ENCODE measurements around the gene RANGRF. TPM values are rescaled to one million over a fixed set of nuclear protein-coding genes. Genes with fewer than 3 reads are reported as not detected.
A peak's percentile ranks its signal among the peaks of the same experiment; 100 is the strongest.

RANGRF gene
- total RNA-seq, 1 experiment from 2014 or later = 15.9 TPM

- DNase-seq (ENCODE audit: low read depth) = no peak
Observed at GRCh38 chr17:8273884-8274444, 14.5 kb upstream of the RANGRF start.

DNA sequence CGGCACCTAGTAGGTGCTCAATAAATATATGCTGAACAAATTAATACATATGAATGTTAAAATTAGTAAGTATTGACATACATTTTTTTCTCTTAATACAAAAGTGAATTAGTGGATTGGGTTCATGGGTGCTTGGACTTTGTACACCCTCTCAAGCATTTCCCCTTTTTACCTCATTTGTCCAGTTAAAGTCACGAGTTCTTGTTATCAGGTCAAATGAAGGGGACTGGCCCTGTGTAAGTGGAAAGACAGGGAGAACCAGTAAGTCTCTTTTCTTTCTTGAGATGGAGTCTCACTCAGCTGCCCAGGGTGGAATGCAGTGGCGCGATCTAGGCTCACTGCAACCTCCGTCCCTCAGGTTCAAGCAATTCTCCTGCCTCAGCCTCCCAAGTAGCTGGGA is 13.7 kb upstream of the RANGRF start:
- DNase-seq (ENCODE audit: low read depth) = no peak

DNA sequence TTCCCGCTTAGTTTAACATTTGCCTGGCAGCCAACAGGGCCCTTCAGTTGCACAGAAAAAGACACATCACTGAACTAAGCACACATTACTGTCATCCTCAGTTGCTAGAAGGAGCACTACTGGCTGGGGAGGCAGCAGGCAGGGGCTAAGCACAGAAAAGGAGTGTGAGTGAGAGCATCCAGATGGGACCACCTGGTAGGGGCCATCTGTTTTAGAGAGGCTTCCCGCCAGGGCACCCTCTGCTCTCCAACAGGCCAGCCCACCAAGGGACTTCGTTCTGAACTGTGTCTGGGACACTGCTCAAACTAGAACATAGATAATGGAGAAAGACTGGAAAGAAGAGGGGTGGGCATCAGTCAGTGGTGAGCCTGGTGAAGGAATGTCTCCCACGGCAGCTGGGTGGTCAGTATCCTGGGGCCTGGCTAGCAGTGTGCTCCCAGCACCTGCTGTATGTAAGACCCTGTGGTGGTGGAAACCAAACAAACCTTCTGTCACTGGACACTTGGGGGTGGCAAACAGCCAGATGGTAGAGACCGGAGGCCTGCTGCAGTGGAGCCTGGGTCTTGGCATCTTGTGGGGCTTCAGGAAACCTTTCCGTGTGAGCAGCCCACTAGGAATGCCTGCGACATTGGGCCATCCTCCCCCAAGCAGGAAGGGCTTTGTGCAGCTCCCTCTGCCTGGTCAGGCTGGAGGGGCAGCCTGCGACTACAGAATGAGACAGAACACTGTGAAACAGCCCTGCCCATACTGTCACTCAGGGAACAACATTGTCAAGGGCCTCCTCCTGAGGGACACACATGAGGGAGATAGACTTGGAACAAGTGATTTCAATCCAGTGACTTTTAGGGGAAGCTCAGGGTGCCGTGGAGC is 12.8 kb upstream of the RANGRF start:
- no peak for DNase-seq (ENCODE audit: low read depth)

GRCh38 chr17:8277317-8277716 is 11.2 kb upstream of the RANGRF start:
- DNase-seq (ENCODE audit: low read depth) = no peak

- no peak for DNase-seq (ENCODE audit: low read depth)
Observed at GRCh38 chr17:8282345-8282744, 6.1 kb upstream of the RANGRF start.

DNA sequence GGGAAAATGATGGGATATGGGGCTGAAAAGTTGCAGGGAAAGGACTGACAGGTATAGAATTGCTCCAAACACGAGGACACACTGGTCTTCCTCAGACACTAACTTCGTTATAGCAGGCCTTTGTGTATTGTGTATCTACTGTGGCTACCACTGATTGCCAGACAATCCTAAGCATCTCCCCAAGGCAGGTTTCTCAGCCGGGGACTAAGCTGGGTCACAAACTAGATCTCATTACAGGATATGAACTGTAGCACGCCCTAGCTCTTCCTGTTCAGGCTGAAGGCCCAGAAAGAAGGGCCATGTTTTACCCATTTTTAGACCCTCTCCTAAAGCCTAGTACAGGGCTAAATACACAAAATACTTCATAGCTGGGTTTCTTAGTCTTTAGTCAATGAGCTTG is 5.1 kb upstream of the RANGRF start:
- no peak for DNase-seq (ENCODE audit: low read depth)

GRCh38 chr17:8284126-8284525 is 4.3 kb upstream of the RANGRF start:
- DNase-seq (ENCODE audit: low read depth) = no peak

DNA sequence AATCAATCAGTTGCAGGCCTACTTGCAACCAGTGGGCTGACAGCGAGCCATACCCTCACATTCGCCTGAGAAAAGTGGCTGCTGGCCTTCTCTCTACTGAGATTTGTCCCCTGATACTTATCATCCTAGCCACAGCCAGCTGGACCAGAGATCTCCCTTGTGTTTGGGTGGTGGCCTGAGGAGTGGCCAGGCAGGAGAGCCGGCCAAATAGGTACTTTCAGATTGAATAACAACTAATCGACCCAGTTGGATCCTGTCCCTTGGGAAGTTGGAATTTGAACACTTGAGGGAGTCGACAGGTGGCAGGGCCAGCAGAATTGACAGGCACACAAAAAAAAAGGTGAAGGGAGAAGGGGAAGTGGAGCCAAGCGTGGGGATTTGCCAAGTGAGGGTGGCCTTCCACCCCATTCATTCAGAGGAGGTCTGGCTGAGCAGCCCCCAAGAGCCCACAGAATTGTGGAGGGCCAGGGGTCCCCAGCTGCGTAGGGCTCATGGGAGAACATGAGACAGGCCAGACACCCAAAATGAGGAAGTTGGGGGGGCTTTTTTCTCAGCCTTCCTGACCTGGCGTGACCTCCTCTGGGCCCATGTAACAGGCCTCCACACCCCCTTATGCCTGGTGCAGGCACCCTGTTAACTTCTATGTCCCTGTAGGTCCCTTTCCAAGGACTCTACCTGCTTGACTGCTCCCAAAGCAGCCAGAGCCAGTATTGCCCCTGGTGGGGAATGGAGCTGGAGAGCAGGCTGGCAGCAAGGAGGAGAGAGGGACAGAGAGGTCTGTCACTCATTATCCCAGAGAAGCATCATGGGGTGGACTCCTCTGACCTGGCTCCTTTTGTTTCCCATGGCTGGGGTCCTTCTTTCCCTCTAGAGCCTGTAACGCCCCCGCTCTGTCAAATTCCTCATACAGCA is 2.9 kb upstream of the RANGRF start:
- no peak for DNase-seq (ENCODE audit: low read depth)

- DNase-seq (ENCODE audit: low read depth) = no peak
Observed at GRCh38 chr17:8287651-8288335, 677 bp upstream of the RANGRF start.

DNA sequence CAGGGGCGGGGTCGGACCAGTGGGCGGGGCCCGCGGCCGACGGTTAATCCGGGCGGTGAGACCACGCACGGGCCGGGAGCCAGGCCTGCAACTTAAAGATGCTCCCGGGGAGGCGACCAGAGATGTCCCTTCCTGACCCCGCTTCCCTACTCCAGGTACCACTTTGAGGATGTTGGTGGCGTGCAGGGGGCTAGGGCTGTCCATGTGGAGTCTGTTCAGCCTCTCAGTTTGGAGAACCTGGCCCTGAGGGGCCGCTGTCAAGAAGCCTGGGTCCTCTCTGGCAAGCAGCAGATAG is 580 bp downstream of the RANGRF start:
- no peak for DNase-seq (ENCODE audit: low read depth)

DNA sequence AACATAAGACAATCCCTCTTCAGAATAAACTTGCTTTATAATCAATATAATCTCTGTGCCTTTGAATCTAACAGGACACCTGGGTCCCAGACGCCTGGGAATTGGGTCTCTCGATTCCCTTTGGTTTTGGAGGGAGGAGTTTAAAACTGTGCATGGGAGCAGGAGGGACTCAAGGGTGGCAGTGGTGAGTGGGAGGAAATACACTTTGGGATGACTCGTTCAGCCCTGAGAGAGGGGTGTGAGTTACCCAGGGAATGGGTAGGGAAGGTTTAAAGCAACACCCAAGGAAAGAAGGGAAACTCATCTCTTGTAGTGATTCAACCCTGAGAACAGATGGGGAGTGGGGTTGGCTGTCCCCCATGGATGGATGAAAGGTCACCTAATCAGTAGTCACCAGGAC is 1.6 kb downstream of the RANGRF start:
- no peak for DNase-seq (ENCODE audit: low read depth)

DNA sequence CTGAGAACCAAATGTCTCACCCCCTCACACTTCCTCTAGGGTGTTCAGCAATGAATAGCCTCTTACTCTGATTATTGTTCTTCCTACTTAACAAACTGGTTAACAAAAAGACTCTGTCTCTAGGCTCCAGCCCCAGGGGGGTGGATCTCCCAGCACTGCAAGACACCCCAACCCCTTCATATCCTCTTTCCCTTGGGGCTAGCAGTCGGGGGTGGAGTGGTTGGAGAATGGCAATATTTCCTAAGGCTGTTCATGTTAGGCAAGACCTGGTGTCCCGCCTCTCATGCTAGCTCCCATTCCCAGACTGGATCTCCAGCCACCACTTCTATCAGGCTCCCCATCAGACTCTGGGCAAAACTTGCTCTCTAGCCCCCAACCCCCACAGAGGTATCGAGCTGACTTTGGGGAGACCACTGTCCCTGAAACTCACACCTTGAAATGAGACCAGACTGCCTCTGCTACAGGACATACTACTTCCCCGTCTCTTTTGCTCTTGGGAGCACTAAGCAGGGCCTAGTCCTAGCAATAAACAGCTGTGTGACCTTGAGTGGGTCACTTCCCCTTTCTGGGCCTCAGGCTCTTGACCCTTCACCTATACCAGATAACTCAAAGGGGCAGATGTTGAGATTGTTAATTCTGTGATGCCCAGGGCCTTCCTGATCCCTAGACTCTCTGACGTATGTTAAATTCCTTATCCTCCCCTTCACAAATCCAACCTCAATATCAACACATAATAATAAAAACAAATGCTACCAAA is 4.3 kb downstream of the RANGRF start:
- DNase-seq (ENCODE audit: low read depth) = no peak

- DNase-seq (ENCODE audit: low read depth) = no peak
Observed at GRCh38 chr17:8294361-8294760, 5.9 kb downstream of the RANGRF start.

GRCh38 chr17:8294814-8295316 is 6.4 kb downstream of the RANGRF start:
- DNase-seq (ENCODE audit: low read depth) = no peak

DNA sequence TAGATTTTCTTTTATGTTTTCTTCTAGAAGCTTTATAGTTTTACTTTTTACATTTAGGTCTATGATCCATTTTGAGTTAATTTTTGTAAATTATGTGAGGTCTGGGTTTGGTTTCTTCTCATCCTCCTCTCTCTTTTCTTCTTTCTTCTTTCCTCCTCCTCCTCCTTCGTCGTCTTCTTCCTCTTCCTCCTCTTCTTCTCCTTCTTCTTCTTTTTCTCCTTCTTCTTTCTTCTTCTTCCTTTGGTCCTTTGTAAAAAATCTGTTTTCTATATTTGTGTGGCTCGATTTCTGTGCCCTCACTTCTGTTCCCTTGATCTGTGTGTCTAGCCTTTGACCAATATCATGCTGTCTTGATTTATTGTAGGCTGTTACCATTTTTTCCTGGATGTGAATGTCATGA is 11.8 kb downstream of the RANGRF start:
- DNase-seq (ENCODE audit: low read depth) = no peak

DNA sequence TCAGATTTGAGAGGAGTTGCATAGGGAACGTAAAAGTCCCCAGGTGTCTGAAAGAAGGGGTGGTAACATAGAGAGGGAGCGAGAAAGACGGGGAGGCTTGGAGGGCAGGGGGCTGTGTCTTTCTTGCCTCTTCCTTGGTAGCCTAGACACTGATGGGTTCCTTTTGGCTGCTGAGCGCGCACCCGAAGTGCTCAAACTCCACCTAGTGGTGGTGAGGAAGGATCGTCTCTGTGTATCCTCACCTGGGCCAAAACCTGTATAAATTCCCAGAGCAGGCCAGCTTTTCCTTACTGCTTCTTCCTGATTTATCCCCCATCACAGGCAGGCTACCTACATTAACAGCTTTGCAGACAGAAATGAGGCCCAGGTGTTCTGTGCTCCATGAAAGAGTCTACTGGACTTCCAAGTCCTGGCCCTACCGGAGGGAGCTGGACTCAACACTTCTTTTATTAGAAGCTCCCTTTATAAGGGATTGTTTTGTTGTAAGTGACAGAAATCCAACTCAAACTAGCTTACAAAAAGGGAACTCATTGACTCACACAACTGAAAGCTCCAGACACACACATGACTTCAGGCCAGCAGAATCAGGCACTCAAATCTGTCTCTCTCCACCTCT is 12.3 kb downstream of the RANGRF start:
- DNase-seq (ENCODE audit: low read depth) = peak; percentile 46

DNA sequence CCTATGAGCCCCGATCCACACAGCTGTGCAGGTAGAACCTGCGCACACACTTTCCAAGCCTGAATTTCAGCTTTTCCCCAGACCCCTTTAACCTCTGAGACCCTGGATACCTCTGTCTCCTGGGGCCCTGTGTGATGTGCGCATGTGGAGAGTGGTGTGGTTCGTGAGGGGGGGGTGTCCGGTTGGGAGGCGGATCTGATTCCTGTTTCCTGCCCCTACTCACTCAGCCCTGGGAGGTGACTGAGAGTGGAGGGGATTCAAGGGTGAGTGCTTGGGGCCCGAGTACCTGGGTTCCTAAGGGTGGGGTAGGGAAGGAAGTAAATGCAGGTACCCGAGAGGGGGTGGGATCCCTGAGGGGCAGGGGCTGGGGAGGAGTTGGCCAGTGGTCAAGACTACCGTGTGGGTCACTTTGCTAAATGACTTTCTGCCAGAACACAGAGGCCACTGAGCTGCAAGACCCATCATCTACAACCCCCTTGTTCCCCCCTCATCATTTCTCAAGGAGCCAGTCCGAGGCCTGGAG is 22.2 kb downstream of the RANGRF start:
- no peak for DNase-seq (ENCODE audit: low read depth)

- no peak for DNase-seq (ENCODE audit: low read depth)
Observed at GRCh38 chr17:8311131-8311790, 22.8 kb downstream of the RANGRF start.

DNA sequence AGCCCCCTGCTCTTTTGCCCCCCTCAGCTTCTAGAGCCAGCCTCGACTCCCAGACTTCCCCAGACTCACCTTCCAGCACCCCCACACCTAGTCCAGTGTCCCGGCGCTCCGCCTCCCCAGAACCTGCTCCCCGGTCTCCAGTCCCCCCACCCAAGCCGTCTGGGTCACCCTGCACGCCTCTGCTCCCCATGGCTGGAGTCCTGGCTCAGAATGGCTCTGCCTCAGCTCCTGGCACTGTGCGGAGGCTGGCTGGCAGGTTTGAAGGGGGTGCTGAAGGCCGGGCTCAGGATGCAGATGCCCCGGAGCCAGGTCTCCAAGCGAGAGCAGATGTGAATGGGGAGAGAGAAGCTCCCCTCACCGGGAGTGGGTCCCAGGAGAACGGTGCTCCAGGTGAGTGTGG is 23.8 kb downstream of the RANGRF start:
- DNase-seq (ENCODE audit: low read depth) = no peak
